Stomach (tissue), 9 donors: ENCODE results near the gene SLC36A1. TPM values are rescaled to one million over a fixed set of nuclear protein-coding genes. Genes with fewer than 3 reads are reported as not detected.

Experiments used
- DNase-seq, 2 donors: peaks; one replicate each; pipeline versions ENCODE4 v3.0.0 to v3.0.0-alpha.2; 2013 to 2019
- H3K27ac ChIP-seq, 5 donors: fragments of 200-600 bp in 4 of 5; sonication (generic) in 4 of 5; one replicate each; pipeline ENCODE4 v1.5.1; 2013 to 2019; ENCODE audit warnings: mild to moderate bottlenecking in 1 of 5, moderate library complexity in 1 of 5
- H3K27me3 ChIP-seq, 3 donors: fragments of 200-600 bp; sonication (generic); one replicate each; pipeline ENCODE4 v1.5.1; 2017 to 2019; ENCODE audit warnings: mixed run types in 1 of 3
- H3K36me3 ChIP-seq, 4 donors: fragments of 200-600 bp; sonication (generic); 1 replicate in 3 of 4; 2 replicates in 1 of 4; pipeline ENCODE4 v1.5.1; 2016 to 2019
- H3K4me1 ChIP-seq, 4 donors: fragments of 200-600 bp; sonication (generic); one replicate each; pipeline ENCODE4 v1.5.1; 2016 to 2019
- H3K4me3 ChIP-seq, 4 donors: fragments of 200-600 bp; sonication (generic) in 3 of 4; one replicate each; pipeline ENCODE4 v1.5.1; 2016 to 2019; ENCODE audit warnings: mild to moderate bottlenecking in 1 of 4
- H3K9me3 ChIP-seq, 4 donors: fragments of 200-600 bp; sonication (generic); one replicate each; pipeline ENCODE4 v1.5.1; 2016 to 2019
- CTCF ChIP-seq, 7 experiments: fragments of 450-650 bp in 4 of 7; fragments of 200-600 bp in 3 of 7; sonication (generic) in 3 of 7; IDR thresholded peaks; one replicate each; pipeline ENCODE4 v1.5.1; 2016 to 2019; ENCODE audit warnings: antibody characterized with exemption in 7 of 7, control low read depth in 2 of 7, mild to moderate bottlenecking in 1 of 7
- EP300 ChIP-seq: sonication (generic); formaldehyde crosslinking; IDR thresholded peaks from one replicate; pipeline ENCODE4 v1.6.1; 2017; ENCODE audit warnings: antibody characterized with exemption
- POLR2A ChIP-seq, 4 donors: fragments of 450-650 bp; IDR thresholded peaks; one replicate each; pipeline ENCODE4 v1.6.1; 2016; ENCODE audit warnings: antibody characterized with exemption in 4 of 4, control low read depth in 2 of 4, mild to moderate bottlenecking in 1 of 4, moderate library complexity in 1 of 4
- POLR2AphosphoS5 ChIP-seq, 3 donors: sonication (generic); formaldehyde crosslinking; IDR thresholded peaks; one replicate each; pipeline ENCODE4 v1.6.1; 2016; ENCODE audit warnings: antibody characterized with exemption in 3 of 3
- WGBS, 5 donors: extraction: QIAGEN DNeasy Blood & Tissue Kit in 3 of 5; methylation state at CpG; one replicate each; pipeline versions ENCODE4 v1.1.5 to v1.1.7; 2013 to 2018; 5-methylcytosine and 5-hydroxymethylcytosine counted together
- intact Hi-C: fragments of 100-400 bp; cut with DNase I; formaldehyde crosslinking; loops from one replicate; pipeline ENCODE4 v1.15.1; 2023; ENCODE audit warnings: low total_unique reads
- polyA plus RNA-seq, 3 donors: library from polyadenylated mRNA; stranded (reverse); fragments of 200-250 nt; gene quantifications; one replicate each; pipeline ENCODE4 v1.2.3, GENCODE V29; 2013
- total RNA-seq, 5 donors: library from RNA; depleted of rRNA; stranded (reverse); fragments of >200 nt; gene quantifications; one replicate each; pipeline versions ENCODE4 v1.1.0 to v1.2.3, GENCODE V29; 2014 to 2016
- donor health status: healthy with polysubstance abuse.
- donor health status: Bipolar disorder and iron deficiency.
- donor health status: healthy.

The SLC36A1 gene
- total and polyA plus RNA-seq, 8 donors, result 1.2 to 27.8 (median 6.2) TPM

GRCh38 chr5:151528153-151528552 lies 80.8 kb downstream of the SLC36A1 start:
- Histone ChIP-seq H3K9me3 (no peaks in the 10 kb centered on the region), H3K36me3 (no peaks in the 10 kb centered on the region), H3K27me3 (no peaks in the 10 kb centered on the region), H3K4me1 (no peaks in the 10 kb centered on the region), H3K4me3 (no peak overlapping the region), H3K27ac (no peak overlapping the region)
- WGBS, 5 donors, result 56 to 68% (median 65%) methylated on average over 2 of the region's 2 CpGs
- DNase-seq, result no peak
- intact Hi-C loops, result no loop called here
- TF ChIP-seq EP300, result no peak
- TF ChIP-seq CTCF (IDR thresholded peaks at IDR 0.05), result no peak
- TF ChIP-seq POLR2AphosphoS5 (IDR thresholded peaks at IDR 0.05), result no peak
- TF ChIP-seq POLR2A (IDR thresholded peaks at IDR 0.05), result no peak

- intact Hi-C loops, result no loop called here
- DNase-seq, result no peak
- Histone ChIP-seq H3K9me3 (no peaks in the 10 kb centered on the region), H3K27me3 (no peaks in the 10 kb centered on the region), H3K27ac (no peak overlapping the region), H3K36me3 (no peaks in the 10 kb centered on the region), H3K4me3 (no peak overlapping the region), H3K4me1 (no peaks in the 10 kb centered on the region)
- 80 to 85% (median 84%) methylated on average over 7 of the region's 7 CpGs for WGBS, 5 donors
- TF ChIP-seq EP300 (no peak), POLR2AphosphoS5 (IDR thresholded peaks at IDR 0.05) (no peak), POLR2A (IDR thresholded peaks at IDR 0.05) (no peak), CTCF (IDR thresholded peaks at IDR 0.05) (no peak)
These were observed 81.6 kb downstream of the SLC36A1 start for GRCh38 chr5:151528996-151529395.

- no peaks in the 10 kb centered on the region for H3K4me1 ChIP-seq
- intact Hi-C loops, result no loop called here
- H3K27ac ChIP-seq, result no peak overlapping the region
- no peak for TF ChIP-seq CTCF (IDR thresholded peaks at IDR 0.05)
- no peak for TF ChIP-seq POLR2A (IDR thresholded peaks at IDR 0.05)
- no peaks in the 10 kb centered on the region for H3K27me3 ChIP-seq
- no peak for DNase-seq
- H3K4me3 ChIP-seq, result no peak overlapping the region
- H3K36me3 ChIP-seq, result no peaks in the 10 kb centered on the region
- 91 to 96% (median 94%) methylated on average over 11 to 30 of the region's 30 CpGs for WGBS, 5 donors
- H3K9me3 ChIP-seq, result no peaks in the 10 kb centered on the region
These were observed 84.2 kb downstream of the SLC36A1 start for GRCh38 chr5:151531581-151531980.

GRCh38 chr5:151532416-151532815 lies 85.0 kb downstream of the SLC36A1 start:
- Histone ChIP-seq H3K9me3 (no peaks in the 10 kb centered on the region), H3K36me3 (no peaks in the 10 kb centered on the region), H3K4me1 (no peaks in the 10 kb centered on the region), H3K27ac (no peak overlapping the region), H3K4me3 (no peak overlapping the region), H3K27me3 (no peaks in the 10 kb centered on the region)
- 81 to 91% (median 88%) methylated on average over 4 of the region's 4 CpGs for WGBS, 5 donors
- TF ChIP-seq EP300 (no peak), CTCF (IDR thresholded peaks at IDR 0.05) (no peak), POLR2AphosphoS5 (IDR thresholded peaks at IDR 0.05) (no peak), POLR2A (IDR thresholded peaks at IDR 0.05) (no peak)
- DNase-seq, result no peak
- intact Hi-C loops, result no loop called here

- H3K36me3 ChIP-seq, result no peaks in the 10 kb centered on the region
- no peaks in the 10 kb centered on the region for H3K4me1 ChIP-seq
- no peaks in the 10 kb centered on the region for H3K9me3 ChIP-seq
- TF ChIP-seq POLR2A (IDR thresholded peaks at IDR 0.05) (no peak), CTCF (IDR thresholded peaks at IDR 0.05) (no peak), POLR2AphosphoS5 (IDR thresholded peaks at IDR 0.05) (no peak), EP300 (no peak)
- no peaks in the 10 kb centered on the region for H3K27me3 ChIP-seq
- intact Hi-C loops, result no loop called here
- 56 to 67% (median 60%) methylated on average over 11 of the region's 11 CpGs for WGBS, 5 donors
- no peak overlapping the region for H3K4me3 ChIP-seq
- no peak for DNase-seq
- H3K27ac ChIP-seq, result no peak overlapping the region
These were observed 86.9 kb downstream of the SLC36A1 start for GRCh38 chr5:151534350-151534749.
